HEK293 (cell line): Measurements from ENCODE around the gene SLC1A2.

Experiments used
- CTCF ChIA-PET: fragments of 350-600 bp; formaldehyde crosslinking; extraction: SDS; loops from one replicate; lab custom pipeline; 2021; ENCODE audit warnings: antibody characterized with exemption; lab: Yijun Ruan, JAX
- POLR2A ChIA-PET: fragments of 300-600 bp; formaldehyde crosslinking; extraction: SDS; loops from one replicate; lab custom pipeline; 2020; ENCODE audit warnings: antibody characterized with exemption, inconsistent platforms; lab: Yijun Ruan, JAX
- H3K27ac ChIP-seq: fragments of 200-500 bp; sonication (Bioruptor generic); 2 replicates; pipeline ENCODE4 v1.5.1; 2014; ENCODE audit warnings: low read depth, low read length, control low read depth, inconsistent platforms; ENCODE audit errors: extremely low read depth
- H3K36me3 ChIP-seq, 2 experiments: fragments of 200-500 bp in 1 of 2; sonication (Bioruptor generic) in 1 of 2; 1 replicate in 1 of 2; 2 replicates in 1 of 2; pipeline ENCODE4 v1.5.1; 2014 to 2017; ENCODE audit warnings: inconsistent platforms in 2 of 2, low read length in 2 of 2; ENCODE audit not compliant: control insufficient read depth in 2 of 2, insufficient read depth in 1 of 2
- H3K4me1 ChIP-seq: fragments of 200-500 bp; sonication (Bioruptor generic); 2 replicates; pipeline ENCODE4 v1.5.1; 2014; ENCODE audit warnings: mild to moderate bottlenecking, low read length, inconsistent platforms; ENCODE audit not compliant: control insufficient read depth, insufficient read depth
- H3K4me3 ChIP-seq: 2 replicates; pipeline ENCODE4 v1.5.1; 2011; ENCODE audit warnings: low read depth, mild to moderate bottlenecking, control low read depth, low read length, moderate library complexity
- H3K9me3 ChIP-seq: fragments of 200-500 bp; sonication (Bioruptor generic); 2 replicates; pipeline ENCODE4 v1.5.1; 2014; ENCODE audit warnings: low read depth, low read length, inconsistent platforms; ENCODE audit not compliant: control insufficient read depth, insufficient read depth
- TRIM28 ChIP-seq: IDR thresholded peaks from 2 replicates; pipeline ENCODE4 v1.6.1; 2011; ENCODE audit warnings: low read length, control low read depth, borderline replicate concordance
- YY1 ChIP-seq: fragments of 450-650 bp; formaldehyde crosslinking; IDR thresholded peaks from 2 replicates; pipeline ENCODE4 v1.5.1; 2018; ENCODE audit warnings: missing biosample characterization, missing genetic modification characterization
- ZBTB17 ChIP-seq: fragments of 450-650 bp; formaldehyde crosslinking; IDR thresholded peaks from 2 replicates; pipeline ENCODE4 v1.5.1; 2016; ENCODE audit warnings: missing biosample characterization, missing genetic modification characterization
- ZBTB20 ChIP-seq: fragments of 450-650 bp; formaldehyde crosslinking; IDR thresholded peaks from 2 replicates; pipeline ENCODE4 v1.5.1; 2016; ENCODE audit warnings: missing biosample characterization, missing genetic modification characterization
- ZEB2 ChIP-seq: fragments of 450-650 bp; formaldehyde crosslinking; IDR thresholded peaks from 2 replicates; pipeline ENCODE4 v1.5.1; 2016; ENCODE audit warnings: missing biosample characterization, missing genetic modification characterization
- ZNF174 ChIP-seq: fragments of 450-650 bp; formaldehyde crosslinking; IDR thresholded peaks from 2 replicates; pipeline ENCODE4 v1.5.0; 2017; ENCODE audit warnings: missing biosample characterization, mild to moderate bottlenecking, missing genetic modification characterization
- ZNF23 ChIP-seq: fragments of 450-650 bp; formaldehyde crosslinking; IDR thresholded peaks from 2 replicates; pipeline ENCODE4 v1.5.1; 2016; ENCODE audit warnings: missing biosample characterization, missing genetic modification characterization, borderline replicate concordance
- ZNF335 ChIP-seq: fragments of 450-650 bp; formaldehyde crosslinking; conservative IDR thresholded peaks from 2 replicates; pipeline ENCODE4 v1.5.1; 2016; ENCODE audit warnings: missing biosample characterization, missing genetic modification characterization
- ZNF350 ChIP-seq: fragments of 450-650 bp; formaldehyde crosslinking; IDR thresholded peaks from 2 replicates; pipeline ENCODE4 v1.5.0; 2017; ENCODE audit warnings: missing biosample characterization, mild to moderate bottlenecking, missing genetic modification characterization
- ZNF501 ChIP-seq: fragments of 450-650 bp; formaldehyde crosslinking; IDR thresholded peaks from 2 replicates; pipeline ENCODE4 v1.5.1; 2016; ENCODE audit warnings: missing biosample characterization, missing genetic modification characterization
- ZNF776 ChIP-seq: fragments of 450-650 bp; formaldehyde crosslinking; IDR thresholded peaks from 2 replicates; pipeline ENCODE4 v1.5.0; 2017; ENCODE audit warnings: missing biosample characterization, missing genetic modification characterization, borderline replicate concordance
- ZXDB ChIP-seq: fragments of 450-650 bp; formaldehyde crosslinking; IDR thresholded peaks from 2 replicates; pipeline ENCODE4 v1.5.1; 2016; ENCODE audit warnings: missing biosample characterization, missing genetic modification characterization
- TF ChIP-seq, protein P1 (sequence below): fragments of 450-650 bp; formaldehyde crosslinking; IDR thresholded peaks from 2 replicates; pipeline ENCODE4 v1.5.1; 2016; ENCODE audit warnings: missing biosample characterization, missing genetic modification characterization
- TF ChIP-seq, protein P2 (sequence below): fragments of 450-650 bp; formaldehyde crosslinking; IDR thresholded peaks from 2 replicates; pipeline ENCODE4 v1.5.1; 2016; ENCODE audit warnings: missing biosample characterization, missing genetic modification characterization
- TF ChIP-seq, protein P3 (sequence below): fragments of 450-650 bp; formaldehyde crosslinking; IDR thresholded peaks from 2 replicates; pipeline ENCODE4 v1.5.1; 2016; ENCODE audit warnings: missing biosample characterization, missing genetic modification characterization
- TF ChIP-seq, protein P4 (sequence below): fragments of 450-650 bp; formaldehyde crosslinking; IDR thresholded peaks from 2 replicates; pipeline ENCODE4 v1.5.1; 2017; ENCODE audit warnings: missing biosample characterization, missing genetic modification characterization

The SLC1A2 gene

DNA sequence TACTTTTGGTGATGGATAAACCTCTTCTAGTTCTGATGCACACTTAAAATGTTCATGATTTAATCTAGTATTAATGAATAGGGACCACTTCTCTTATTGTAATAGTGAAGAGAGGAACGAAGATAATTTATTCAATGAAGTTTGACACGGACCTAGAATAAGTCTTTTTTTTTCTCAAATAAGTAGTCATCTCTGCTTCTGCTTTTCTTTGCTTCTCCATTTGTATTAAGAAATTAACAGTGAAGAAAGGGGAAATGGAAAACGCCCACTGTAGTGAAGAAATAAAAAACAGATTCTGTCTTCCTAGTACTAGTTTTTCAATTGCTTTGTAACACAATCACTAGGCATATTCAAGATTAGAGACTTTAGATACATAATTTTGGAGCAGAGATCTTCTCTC, 207.4 kb downstream of the SLC1A2 start (continued):
- TF ChIP-seq, protein P1, sequence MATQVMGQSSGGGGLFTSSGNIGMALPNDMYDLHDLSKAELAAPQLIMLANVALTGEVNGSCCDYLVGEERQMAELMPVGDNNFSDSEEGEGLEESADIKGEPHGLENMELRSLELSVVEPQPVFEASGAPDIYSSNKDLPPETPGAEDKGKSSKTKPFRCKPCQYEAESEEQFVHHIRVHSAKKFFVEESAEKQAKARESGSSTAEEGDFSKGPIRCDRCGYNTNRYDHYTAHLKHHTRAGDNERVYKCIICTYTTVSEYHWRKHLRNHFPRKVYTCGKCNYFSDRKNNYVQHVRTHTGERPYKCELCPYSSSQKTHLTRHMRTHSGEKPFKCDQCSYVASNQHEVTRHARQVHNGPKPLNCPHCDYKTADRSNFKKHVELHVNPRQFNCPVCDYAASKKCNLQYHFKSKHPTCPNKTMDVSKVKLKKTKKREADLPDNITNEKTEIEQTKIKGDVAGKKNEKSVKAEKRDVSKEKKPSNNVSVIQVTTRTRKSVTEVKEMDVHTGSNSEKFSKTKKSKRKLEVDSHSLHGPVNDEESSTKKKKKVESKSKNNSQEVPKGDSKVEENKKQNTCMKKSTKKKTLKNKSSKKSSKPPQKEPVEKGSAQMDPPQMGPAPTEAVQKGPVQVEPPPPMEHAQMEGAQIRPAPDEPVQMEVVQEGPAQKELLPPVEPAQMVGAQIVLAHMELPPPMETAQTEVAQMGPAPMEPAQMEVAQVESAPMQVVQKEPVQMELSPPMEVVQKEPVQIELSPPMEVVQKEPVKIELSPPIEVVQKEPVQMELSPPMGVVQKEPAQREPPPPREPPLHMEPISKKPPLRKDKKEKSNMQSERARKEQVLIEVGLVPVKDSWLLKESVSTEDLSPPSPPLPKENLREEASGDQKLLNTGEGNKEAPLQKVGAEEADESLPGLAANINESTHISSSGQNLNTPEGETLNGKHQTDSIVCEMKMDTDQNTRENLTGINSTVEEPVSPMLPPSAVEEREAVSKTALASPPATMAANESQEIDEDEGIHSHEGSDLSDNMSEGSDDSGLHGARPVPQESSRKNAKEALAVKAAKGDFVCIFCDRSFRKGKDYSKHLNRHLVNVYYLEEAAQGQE (tag by site-specific recombination), result no peak
- TF ChIP-seq ZBTB20, result no peak

DNA sequence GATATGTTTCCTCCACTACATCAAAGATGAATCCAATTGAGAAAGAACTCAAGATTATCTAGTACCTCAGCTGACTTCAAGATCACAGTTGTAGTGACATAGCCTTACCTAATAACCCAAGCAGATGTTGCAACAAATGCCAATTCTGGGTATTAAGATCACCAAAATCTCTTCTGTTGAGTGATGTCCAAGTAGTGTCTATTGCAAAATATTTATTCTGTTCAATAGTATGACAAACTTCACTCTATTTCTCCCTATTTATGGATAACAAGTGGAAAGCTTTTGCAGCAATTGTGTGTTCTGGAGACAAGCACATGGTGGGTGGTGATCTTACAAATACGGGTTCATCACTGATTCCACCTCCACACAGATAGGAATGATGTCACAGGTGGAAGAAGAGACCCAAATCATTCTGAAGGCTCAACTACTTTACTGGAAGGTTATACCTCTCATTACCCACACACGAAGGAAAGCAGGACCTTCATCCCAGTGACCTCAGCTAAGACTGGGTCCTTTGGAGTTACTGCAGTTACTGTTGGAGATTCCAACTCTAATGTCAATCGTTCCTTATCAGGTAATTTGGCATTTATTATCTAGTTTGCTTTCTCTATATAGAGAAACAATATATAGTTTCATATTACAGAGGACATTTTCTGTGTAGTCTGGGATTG, 208.3 kb downstream of the SLC1A2 start:
- CTCF ChIA-PET, result no interaction called here
- no peaks in the 10 kb centered on the region for H3K4me1 ChIP-seq
- POLR2A ChIA-PET, result no interaction called here
- TF ChIP-seq, protein P2, sequence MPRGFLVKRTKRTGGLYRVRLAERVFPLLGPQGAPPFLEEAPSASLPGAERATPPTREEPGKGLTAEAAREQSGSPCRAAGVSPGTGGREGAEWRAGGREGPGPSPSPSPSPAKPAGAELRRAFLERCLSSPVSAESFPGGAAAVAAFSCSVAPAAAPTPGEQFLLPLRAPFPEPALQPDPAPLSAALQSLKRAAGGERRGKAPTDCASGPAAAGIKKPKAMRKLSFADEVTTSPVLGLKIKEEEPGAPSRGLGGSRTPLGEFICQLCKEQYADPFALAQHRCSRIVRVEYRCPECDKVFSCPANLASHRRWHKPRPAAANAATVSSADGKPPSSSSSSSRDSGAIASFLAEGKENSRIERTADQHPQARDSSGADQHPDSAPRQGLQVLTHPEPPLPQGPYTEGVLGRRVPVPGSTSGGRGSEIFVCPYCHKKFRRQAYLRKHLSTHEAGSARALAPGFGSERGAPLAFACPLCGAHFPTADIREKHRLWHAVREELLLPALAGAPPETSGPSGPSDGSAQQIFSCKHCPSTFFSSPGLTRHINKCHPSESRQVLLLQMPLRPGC, result no peak
- TF ChIP-seq, protein P3, sequence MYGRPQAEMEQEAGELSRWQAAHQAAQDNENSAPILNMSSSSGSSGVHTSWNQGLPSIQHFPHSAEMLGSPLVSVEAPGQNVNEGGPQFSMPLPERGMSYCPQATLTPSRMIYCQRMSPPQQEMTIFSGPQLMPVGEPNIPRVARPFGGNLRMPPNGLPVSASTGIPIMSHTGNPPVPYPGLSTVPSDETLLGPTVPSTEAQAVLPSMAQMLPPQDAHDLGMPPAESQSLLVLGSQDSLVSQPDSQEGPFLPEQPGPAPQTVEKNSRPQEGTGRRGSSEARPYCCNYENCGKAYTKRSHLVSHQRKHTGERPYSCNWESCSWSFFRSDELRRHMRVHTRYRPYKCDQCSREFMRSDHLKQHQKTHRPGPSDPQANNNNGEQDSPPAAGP (tag by site-specific recombination), result no peak
- TF ChIP-seq ZEB2 (tag by site-specific recombination), result no peak
- TF ChIP-seq ZNF23 (tag by site-specific recombination), result no peak
- TF ChIP-seq, all 188 proteins: peak for 0
- no peaks in the 10 kb centered on the region for H3K36me3 ChIP-seq
- H3K27ac ChIP-seq, result no peak overlapping the region
- no peak overlapping the region for H3K4me3 ChIP-seq
- H3K9me3 ChIP-seq, result no peaks in the 10 kb centered on the region

DNA sequence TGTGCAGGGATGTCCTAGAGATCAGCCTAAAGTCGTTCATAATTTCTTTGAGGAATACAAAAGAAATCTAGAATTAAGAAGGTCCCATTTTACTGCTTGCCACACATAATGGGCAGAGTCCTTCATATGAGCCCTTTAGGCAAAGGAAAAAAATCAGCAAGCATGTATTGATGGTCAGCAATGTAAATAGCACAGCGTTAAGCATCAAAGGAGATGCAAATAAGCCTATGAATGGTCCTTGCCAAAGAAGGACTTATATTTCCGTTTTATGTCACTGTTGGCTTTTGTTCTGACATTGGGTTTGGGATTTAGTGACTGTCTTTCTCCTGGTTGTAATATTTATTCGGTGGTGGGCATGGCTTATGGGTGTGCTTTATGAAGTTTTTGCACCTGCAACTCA, 210.6 kb downstream of the SLC1A2 start:
- CTCF ChIA-PET, result no interaction called here
- H3K9me3 ChIP-seq, result no peaks in the 10 kb centered on the region
- TF ChIP-seq ZNF23 (tag by site-specific recombination) (no peak), ZNF335 (tag by site-specific recombination) (no peak), ZXDB (tag by site-specific recombination) (no peak), YY1 (no peak)
- H3K4me1 ChIP-seq, result no peaks in the 10 kb centered on the region
- H3K36me3 ChIP-seq, result no peaks in the 10 kb centered on the region
- H3K4me3 ChIP-seq, result no peak overlapping the region
- H3K27ac ChIP-seq, result no peak overlapping the region
- POLR2A ChIA-PET, result no interaction called here

DNA sequence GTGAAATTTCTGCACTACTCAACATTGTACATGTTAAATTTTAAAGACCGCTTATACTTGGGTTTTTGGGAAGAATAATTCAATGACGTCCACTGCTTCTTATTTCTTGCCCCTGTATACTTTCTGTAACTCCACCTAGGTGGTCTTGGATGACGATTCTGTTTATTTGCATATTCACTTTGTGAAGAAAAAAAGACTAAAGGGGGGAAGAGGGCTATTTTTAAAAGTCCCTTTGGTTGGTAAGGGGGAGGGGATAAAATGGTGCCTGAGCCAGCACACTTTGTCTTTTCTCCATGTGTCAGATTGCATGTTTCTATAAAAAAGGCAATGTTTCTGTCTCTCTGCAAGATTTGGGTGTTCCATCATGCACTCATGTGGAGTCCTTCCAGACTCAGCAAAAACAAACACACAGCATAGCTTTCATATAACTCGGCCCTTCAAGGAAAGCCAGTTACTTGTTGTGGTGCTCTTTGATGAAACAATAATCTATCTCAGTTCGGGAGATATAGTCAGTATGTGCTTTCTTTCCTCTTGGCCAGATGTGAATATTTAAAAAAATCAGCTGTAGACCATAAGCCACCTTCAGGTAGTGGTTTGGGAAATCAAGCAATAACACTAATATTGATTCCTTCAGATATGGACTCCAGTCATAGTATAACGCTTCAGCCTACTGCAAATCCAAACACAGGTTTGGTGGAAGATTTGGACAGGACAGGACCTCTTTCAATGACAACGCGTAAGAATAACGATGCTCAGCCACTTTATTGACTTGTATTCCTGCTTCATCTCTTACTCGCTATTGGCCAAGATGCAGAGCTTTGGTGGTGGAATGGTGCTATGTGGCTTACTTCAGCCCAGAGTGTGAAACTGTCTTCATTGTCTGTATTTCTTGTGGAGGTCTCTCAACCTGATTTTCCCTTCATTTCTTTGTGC, 211.6 kb downstream of the SLC1A2 start:
- H3K4me3 ChIP-seq, result no peak overlapping the region
- no peaks in the 10 kb centered on the region for H3K9me3 ChIP-seq
- no peaks in the 10 kb centered on the region for H3K36me3 ChIP-seq
- CTCF ChIA-PET, result no interaction called here
- no peak overlapping the region for H3K27ac ChIP-seq
- POLR2A ChIA-PET, result no interaction called here
- no peaks in the 10 kb centered on the region for H3K4me1 ChIP-seq
- TF ChIP-seq ZNF174 (tag by site-specific recombination) (no peak), ZBTB17 (tag by site-specific recombination) (no peak), ZNF350 (no peak), ZNF501 (no peak), ZNF776 (tag by site-specific recombination) (no peak), TRIM28 (no peak)
- TF ChIP-seq, protein P4, sequence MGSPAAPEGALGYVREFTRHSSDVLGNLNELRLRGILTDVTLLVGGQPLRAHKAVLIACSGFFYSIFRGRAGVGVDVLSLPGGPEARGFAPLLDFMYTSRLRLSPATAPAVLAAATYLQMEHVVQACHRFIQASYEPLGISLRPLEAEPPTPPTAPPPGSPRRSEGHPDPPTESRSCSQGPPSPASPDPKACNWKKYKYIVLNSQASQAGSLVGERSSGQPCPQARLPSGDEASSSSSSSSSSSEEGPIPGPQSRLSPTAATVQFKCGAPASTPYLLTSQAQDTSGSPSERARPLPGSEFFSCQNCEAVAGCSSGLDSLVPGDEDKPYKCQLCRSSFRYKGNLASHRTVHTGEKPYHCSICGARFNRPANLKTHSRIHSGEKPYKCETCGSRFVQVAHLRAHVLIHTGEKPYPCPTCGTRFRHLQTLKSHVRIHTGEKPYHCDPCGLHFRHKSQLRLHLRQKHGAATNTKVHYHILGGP (tag by site-specific recombination), result no peak
- TF ChIP-seq, protein P1 (tag by site-specific recombination), result no peak
